COR-L47 (cell line): ENCODE data around the gene COX8A.

Source experiments
- DNase-seq: peaks from one replicate; lab custom pipeline; 2025; lab: John Stamatoyannopoulos, UW

COX8A gene

GRCh38 chr11:64003807-64004589, 29.6 kb downstream of the COX8A start:
- no peak for DNase-seq

DNA sequence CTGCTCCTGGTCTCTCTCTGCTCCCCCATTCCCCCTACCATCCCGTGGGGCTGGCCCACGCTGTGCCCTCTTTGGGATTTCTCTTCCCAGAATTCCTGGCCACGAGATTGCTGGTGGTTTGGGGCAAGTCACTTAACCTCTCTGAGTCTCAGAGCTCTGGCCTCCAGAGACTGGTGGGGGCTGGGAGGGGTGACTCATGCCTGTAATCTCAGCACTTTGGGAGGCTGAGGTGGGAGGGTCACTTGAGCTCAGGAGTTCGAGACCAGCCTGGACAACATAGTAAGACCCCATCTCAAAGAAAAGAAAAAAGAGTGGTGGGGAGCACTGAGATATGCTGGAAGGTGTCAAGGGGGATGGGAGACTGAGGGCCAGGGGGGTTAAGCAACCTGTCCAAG, 30.2 kb downstream of the COX8A start:
- DNase-seq, result no peak

DNA sequence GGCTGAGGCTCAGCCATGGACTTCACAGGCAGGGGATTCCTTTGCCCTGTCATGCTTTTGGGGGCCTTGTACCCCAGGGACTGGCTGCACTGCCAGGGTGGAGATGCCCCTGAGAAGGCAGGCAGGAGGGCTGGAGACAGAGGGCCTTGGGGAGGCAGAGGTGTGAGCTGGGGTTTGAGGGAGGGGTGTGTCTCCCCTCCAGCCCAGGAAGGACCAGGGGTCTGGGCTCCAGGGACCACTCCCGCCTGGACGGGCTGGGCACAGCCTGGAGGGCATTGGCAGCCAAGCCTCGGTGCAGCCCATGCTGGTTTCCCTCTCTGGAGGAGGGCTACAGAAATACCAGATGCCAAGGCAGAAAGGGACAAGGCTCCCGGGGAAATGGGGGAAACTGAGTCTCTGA, 31.3 kb downstream of the COX8A start:
- no peak for DNase-seq

DNA sequence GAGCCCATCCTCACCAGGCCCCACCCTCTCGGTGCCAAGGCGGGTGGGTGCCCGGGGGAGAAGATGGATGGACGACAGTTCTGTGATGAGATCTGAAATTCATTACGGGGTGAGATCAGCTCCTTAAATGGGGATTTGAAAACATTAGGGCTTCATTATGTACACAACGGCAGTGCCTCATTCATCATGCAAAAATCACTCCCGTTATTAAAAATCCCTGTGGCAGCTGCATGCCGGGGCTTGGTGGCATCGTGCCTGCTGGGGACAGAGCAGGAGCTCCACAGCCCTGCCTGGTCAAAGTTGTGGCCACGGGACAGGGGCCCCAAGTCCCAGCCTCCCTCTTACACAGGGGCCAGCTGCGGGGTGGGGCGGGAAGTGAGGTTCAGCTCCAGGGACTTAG, 32.0 kb downstream of the COX8A start:
- no peak for DNase-seq

DNA sequence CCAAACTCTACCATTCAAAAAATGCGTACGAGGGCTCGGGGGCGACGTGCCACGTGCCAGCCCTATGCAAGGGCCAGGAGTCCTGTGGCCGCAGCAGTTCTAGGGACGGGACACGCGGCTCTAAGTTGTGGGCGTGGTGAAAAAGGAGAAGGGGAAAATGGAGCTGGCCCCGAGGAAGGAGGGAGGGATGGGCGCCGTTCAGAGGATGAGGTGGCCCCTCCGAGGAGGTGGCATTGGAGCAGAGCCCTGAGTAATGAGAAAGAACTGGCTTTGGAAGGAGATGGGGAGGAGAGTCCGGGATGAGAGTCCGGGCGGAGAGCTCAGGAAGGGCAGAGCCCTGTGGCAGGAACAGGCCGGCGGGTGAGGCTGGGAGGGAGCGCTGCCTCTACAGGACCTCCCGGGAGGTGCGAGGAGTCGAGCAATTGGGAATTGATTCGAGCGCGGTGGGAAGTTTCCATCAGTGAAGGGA, 32.8 kb downstream of the COX8A start:
- DNase-seq, result no peak

DNA sequence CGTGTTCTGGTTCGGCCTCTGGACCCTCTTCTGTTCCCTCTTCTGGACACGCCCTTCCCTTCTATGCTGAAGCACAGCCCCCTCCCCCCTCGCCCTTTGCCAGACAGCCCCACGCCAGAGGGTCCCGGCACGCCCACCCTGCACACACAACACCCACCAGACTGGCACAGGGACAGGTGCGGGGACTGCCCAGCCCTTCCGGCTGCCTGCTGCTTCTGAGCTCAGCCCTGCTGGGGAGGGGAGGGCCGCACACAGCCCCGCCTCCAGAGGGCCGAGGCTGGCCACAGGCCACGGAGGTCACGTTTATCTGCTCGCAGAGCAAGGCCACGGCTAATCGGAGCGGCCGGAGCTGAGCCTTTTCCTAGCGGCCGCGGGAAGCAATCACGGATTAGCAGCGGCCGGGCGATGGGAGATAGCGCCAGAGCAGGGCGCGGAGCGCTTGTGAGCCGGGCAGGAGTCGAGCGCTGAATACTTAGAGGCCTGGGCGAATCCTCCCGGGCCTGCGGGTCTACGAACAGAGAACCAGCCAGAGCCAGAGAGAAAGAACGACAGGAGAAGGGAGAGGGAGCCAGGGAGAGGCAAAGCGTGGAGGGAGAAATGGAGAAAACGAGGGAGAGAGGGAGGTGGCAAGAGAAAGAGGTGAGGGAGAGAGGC, 33.3 kb downstream of the COX8A start:
- DNase-seq, result no peak

- DNase-seq, result no peak
Observed at GRCh38 chr11:64008283-64008913, 34.0 kb downstream of the COX8A start.

GRCh38 chr11:64008914-64009633, 34.7 kb downstream of the COX8A start:
- no peak for DNase-seq

GRCh38 chr11:64009710-64010109, 35.3 kb downstream of the COX8A start:
- no peak for DNase-seq

GRCh38 chr11:64010783-64011182, 36.4 kb downstream of the COX8A start:
- DNase-seq, result no peak

- DNase-seq, result no peak
Observed at GRCh38 chr11:64011371-64011770, 37.0 kb downstream of the COX8A start.

DNA sequence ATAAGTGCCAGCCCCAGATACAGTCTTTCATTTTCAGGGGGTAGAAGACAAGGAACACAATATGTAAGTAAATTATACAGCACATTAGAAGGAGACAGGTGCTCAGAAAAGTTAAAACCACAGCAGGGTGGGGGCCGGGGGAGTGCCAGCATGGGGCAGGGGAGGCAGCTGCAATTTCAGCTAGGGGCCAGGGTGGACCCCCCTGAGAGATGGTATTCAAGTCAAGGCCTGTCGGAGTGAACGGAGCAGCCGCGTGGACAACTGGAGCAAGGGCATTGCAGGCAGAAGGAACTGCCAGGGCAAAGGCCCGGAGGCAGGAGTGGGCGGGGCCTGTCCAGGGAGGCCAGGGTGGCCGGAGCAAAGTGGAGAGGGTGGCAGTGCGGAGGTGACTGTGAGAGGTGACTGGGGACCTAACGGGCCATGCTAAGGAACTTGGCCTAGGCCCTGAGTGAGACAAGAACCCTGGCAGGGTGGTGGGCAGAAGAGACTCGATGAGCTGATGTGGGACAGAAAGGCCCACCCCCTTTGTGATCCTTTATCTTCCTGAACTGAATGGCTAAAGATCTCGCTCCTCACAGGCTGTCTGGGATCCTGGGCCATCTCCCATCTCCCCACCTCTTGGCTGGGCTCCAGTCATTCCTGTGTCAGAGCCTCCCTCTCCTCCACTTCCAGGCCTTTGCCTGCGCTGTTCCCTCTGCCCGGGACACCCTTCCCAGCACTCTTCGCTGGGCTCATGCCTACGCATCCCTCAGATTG, 38.9 kb downstream of the COX8A start:
- DNase-seq, result no peak

DNA sequence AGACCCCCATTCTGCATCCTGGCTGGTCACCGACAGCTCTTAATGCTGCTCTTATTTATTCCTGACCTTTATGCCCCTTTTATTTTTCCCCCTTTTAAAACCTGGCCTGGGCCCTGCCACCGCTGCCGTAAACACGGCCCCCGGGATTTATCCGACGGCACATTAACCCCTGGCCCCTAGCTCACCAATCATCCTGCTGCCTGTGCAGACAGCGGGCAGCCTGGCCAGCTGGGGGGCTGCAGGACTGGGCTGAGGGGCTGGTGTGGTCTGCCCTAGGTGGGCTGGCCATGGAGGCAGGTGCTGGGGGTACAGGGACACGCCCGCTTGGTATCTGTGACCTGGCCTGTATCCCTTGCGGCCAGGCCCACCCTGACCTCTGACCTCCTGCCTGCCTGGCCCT, 39.9 kb downstream of the COX8A start:
- no peak for DNase-seq

DNA sequence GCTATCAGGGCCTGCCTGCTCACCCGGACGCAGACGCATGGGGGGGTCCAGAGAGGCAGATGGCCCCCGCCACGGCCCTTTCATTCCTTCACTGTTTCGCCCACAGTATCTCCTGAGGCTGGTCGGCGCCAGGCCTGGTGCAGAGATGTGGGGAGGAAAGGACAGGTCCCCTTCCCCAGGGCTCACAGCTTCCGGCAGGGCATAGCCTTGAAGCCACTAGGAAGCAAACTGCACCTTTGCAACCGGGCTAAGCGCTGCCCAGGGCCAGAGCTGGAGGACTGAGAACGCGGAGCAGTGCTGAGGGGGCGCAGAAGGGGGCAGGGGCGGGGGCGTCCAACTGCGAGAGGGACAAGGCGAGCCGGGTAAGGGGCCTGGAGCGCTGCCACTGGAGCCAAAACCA, 41.1 kb downstream of the COX8A start:
- DNase-seq, result no peak

DNA sequence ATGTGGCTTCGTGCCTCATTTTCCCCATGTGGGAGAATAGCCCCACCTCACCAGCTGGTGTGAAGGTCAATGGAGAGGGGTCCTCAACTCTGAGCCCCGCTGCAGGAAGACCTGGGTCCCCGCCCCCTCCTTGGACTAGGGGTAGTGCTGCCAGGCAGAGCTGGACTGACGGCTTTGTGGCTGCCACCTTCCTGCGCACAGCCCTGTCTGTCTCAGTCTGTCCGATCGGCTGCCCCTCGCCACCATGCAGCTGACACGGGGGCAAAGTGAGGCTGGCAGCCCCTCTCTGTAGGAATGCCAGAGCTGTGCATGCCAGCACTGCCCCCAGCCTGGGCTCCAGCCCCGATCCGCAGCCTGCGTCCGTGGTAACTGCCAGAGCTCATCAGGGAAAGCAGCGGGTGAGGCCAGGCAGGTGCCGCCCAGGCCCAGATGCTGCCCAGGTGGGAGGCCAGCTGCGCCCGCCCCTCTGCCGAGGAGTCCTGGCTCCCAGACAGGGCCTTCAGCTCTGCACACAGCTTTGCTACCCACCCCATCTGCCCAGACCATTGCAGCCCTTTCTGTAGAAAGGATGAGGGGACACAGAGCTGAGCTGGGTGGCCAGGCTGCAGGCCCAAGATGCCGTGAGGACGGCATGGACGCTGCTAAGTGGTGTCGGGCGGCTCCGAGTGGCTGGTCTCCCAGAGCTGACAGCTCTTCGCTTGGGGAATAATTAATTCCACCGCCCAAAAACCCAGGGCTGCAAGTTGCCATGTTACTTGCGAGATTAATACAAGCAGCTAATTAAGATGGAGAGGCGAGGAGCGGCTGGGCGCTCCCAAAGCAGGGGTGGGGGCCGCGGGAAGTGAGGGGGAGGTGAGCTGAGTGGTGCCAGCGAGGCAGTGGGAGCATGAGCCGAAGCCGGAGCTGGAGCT, 41.8 kb downstream of the COX8A start:
- DNase-seq, result peak; percentile 73

- no peak for DNase-seq
Observed at GRCh38 chr11:64017945-64018224, 43.5 kb downstream of the COX8A start.

GRCh38 chr11:64018310-64018709, 43.9 kb downstream of the COX8A start:
- DNase-seq, result no peak

DNA sequence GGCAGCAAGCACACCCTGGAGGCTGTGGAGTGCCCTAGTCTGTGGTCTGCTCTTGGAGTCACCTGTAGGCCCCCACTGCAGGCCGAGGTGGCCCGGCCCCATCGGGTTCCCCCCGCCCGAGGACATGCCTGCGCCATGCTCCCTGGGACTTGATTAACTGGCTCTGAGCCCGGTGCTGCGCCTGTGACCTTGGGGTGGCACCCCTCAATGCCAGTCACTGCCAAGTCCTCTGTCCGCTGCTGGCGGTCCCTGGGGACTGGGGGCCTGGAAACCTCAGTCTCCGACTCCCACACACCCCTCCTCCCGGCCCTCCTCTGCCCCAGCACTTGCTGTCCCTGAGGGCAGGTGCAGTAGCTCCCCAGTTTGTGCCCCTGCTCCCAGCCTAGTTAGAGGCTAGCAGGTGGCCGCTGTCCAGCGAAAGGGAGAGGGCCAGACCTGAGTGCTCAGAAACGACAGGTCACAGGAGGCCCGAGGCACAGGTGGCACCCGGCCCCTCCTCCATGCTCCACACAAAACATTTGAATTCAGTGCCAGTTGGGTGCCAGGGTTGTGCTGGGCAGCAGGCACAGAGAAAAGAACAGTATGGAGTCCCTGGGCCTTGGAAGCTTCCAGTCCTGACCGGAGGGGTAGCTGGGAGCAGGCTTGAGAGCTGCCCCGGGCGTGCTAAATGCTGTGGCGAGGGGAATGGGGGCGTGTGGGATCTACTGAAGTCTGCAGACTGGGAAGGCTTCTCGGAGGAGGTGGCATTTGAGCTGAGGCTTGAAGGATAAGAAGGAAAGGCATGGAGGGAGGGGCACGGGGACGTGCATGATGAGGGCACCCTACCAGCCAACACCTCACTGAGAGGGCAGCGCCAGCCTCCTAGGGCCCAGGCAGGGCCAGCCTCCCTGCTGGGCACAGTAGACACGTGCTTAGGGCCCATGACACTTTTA, 45.0 kb downstream of the COX8A start:
- no peak for DNase-seq

GRCh38 chr11:64020976-64021756, 46.7 kb downstream of the COX8A start:
- no peak for DNase-seq
